ENCODE data around the gene OR2T8. TPM values are rescaled to one million over a fixed set of nuclear protein-coding genes. Genes with fewer than 3 reads are reported as not detected.
"Not testable (repeated sequence)": the region's sequence is repeated elsewhere in the genome, so short reads cannot be mapped to it uniquely, and the experiment has no call there.

The OR2T8 gene
- total and polyA plus RNA-seq, 3 donors from 2014 or later: 0.44 to 0.55 TPM; not detected in 1

- Histone ChIP-seq H3K27ac (no peak overlapping the region), H3K27me3 (no peaks in the 10 kb centered on the region), H3K4me1 (no peaks in the 10 kb centered on the region), H3K4me3 (no peak overlapping the region), H3K36me3 (ENCODE audit: low read depth, missing control alignments) (no peaks in the 10 kb centered on the region), H3K9me3 (no peaks in the 10 kb centered on the region)
- 65 to 77% methylated on average over 8 of the region's 8 CpGs for WGBS, 2 donors
- intact Hi-C loops (cut with DNase I; ENCODE audit: low total_unique reads): no loop called here
- TF ChIP-seq POLR2A (IDR thresholded peaks at IDR 0.05): no peak
- TF ChIP-seq CTCF (IDR thresholded peaks at IDR 0.05): no peak
- no peak for DNase-seq
Measured at GRCh38 chr1:247933989-247934388, 13.9 kb downstream of the OR2T8 start.

DNA sequence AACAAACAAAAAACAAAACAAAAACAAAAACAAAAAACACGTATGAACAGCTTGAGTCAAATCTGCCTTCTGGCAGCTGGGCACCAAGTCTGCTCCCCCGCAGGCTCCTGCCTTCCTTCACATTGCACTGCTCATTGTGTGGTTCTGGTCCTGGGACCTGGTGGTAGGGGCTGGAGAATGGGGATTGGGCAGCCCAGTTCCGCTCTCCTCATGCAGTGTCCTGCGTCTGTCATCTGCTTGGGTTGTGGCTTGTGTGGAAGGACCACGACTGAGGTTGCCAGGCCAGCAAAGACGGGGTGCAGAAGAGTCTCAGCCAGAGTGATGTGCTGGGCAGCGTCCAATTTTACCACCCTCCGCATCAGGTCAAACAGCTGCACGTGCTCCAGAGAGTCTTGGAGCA is 15.7 kb downstream of the OR2T8 start:
- peak overlapping the region in 1 of 2 donors; percentile 45 for H3K4me3 ChIP-seq
- no peaks in the 10 kb centered on the region for H3K9me3 ChIP-seq
- TF ChIP-seq POLR2A (IDR thresholded peaks at IDR 0.05) (no peak), CTCF (IDR thresholded peaks at IDR 0.05) (no peak)
- WGBS, 2 donors: 77 to 89% methylated on average over 5 to 9 of the region's 9 CpGs
- DNase-seq: no peak
- no peaks in the 10 kb centered on the region for H3K36me3 ChIP-seq (ENCODE audit: low read depth, missing control alignments)
- H3K27ac ChIP-seq: no peak overlapping the region
- intact Hi-C loops (cut with DNase I; ENCODE audit: low total_unique reads): no loop called here
- no peaks in the 10 kb centered on the region for H3K4me1 ChIP-seq
- no peaks in the 10 kb centered on the region for H3K27me3 ChIP-seq

- peak overlapping the region; percentile 45 to 49 for H3K4me3 ChIP-seq
- 73 to 77% methylated on average over 18 of the region's 18 CpGs for WGBS, 2 donors
- no peaks in the 10 kb centered on the region for H3K9me3 ChIP-seq
- no peaks in the 10 kb centered on the region for H3K27me3 ChIP-seq
- DNase-seq: no peak
- H3K27ac ChIP-seq: no peak overlapping the region
- TF ChIP-seq CTCF (IDR thresholded peaks at IDR 0.05) (no peak), POLR2A (IDR thresholded peaks at IDR 0.05) (no peak)
- no peaks in the 10 kb centered on the region for H3K4me1 ChIP-seq
- no peaks in the 10 kb centered on the region for H3K36me3 ChIP-seq (ENCODE audit: low read depth, missing control alignments)
- intact Hi-C loops (cut with DNase I; ENCODE audit: low total_unique reads): no loop called here
Measured at GRCh38 chr1:247936415-247936814, 16.4 kb downstream of the OR2T8 start.

DNA sequence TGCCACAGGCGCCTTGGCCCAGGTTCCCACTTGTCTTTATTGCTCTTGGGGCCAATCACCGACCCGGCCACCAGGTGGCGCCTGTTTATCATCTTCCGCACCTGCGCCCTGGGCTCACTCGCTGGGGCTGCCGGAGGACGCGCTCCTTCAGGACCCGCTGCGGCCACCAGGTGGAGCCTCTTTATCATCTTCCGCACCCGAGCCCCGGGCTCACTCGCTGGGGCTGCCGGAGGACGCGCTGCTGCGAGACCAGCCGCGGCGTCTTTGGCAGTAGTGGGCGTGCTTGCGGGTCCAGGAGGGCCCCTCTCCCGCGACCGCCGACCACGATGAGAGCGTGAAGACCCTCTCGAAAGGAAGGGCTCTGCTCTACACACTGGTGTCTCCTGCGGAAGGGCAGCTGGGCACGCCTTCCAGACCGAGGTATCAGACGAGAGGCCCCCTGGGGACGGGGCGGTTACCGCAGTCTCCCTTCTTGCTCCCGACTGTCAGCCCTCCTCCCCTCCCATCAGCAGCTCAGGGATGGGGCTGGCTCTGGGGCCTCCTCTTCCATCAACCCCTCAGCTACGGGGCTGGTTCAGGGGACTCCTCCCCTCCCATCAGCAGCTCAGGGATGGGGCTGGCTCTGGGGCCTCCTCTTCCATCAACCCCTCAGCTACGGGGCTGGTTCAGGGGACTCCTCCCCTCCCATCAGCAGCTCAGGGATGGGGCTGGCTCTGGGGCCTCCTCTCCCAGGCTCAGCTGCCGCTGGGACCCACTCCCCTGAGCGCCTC is 17.1 kb downstream of the OR2T8 start:
- H3K4me1 ChIP-seq; H3K27ac ChIP-seq; H3K36me3 ChIP-seq (ENCODE audit: low read depth, missing control alignments); H3K27me3 ChIP-seq; H3K9me3 ChIP-seq; intact Hi-C loops (cut with DNase I; ENCODE audit: low total_unique reads): not testable (repeated sequence)
- TF ChIP-seq CTCF (IDR thresholded peaks at IDR 0.05): peak; percentile 86 to 96 (median 93)
- H3K4me3 ChIP-seq: peak overlapping the region; percentile 45 to 49
- 3 to 19% methylated on average over 24 to 44 of the region's 44 CpGs for WGBS, 2 donors
- peak; percentile 96 for DNase-seq

DNA sequence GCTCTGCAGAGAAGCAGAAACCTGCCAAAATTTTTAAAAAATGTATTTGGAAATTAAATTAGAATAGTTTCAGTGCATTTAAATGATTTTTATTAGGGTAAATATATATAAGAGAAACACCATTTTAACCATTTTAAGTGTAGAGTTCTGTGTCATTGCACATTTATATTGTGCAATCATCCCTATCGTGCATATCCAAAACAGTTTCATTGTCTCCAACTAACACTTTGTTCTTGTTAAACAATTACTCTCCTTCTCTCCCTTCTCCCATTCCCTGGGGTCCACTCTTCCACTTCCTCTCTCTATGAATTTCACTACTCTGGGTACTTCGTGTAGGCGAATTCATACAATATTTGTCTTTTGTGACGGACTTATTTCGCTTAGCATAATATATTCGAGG is 22.6 kb downstream of the OR2T8 start:
- intact Hi-C loops (cut with DNase I; ENCODE audit: low total_unique reads): no loop called here
- Histone ChIP-seq H3K27ac (no peak overlapping the region), H3K9me3 (no peaks in the 10 kb centered on the region), H3K36me3 (ENCODE audit: low read depth, missing control alignments) (no peaks in the 10 kb centered on the region), H3K4me1 (no peaks in the 10 kb centered on the region), H3K27me3 (no peaks in the 10 kb centered on the region), H3K4me3 (no peak overlapping the region)
- no peak for DNase-seq
- 88 to 89% methylated on average over 6 of the region's 6 CpGs for WGBS, 2 donors
- TF ChIP-seq CTCF (IDR thresholded peaks at IDR 0.05) (no peak), POLR2A (IDR thresholded peaks at IDR 0.05) (no peak)

All from testis (tissue), 3 donors.